HepG2 (cell line): ENCODE measurements around the gene ARHGAP36. TPM values are rescaled to one million over a fixed set of nuclear protein-coding genes. Genes with fewer than 3 reads are reported as not detected.

Experiments
- ATAC-seq: fragments of 200-7000 bp; cut with Tn5 transposase; 3 replicates; pipeline ENCODE4 v1.9.1; 2020; ENCODE audit warnings: mild to moderate bottlenecking, moderate library complexity
- BruUV-seq: library from RNA; stranded (reverse); fragments of 400-500 nt; replicated peaks from 2 replicates; lab custom pipeline; 2021; lab: Mats Ljungman, UMichigan
- CTCF ChIA-PET: fragments of 300-600 bp; formaldehyde crosslinking; extraction: SDS; loops from one replicate; lab custom pipeline; 2021; ENCODE audit warnings: low total read pairs, inconsistent platforms, low intra/inter-chr PET ratio; lab: Yijun Ruan, JAX
- POLR2A ChIA-PET: fragments of 350-600 bp; sonication (Branson Sonifier 250); formaldehyde crosslinking; loops from one replicate; lab custom pipeline; 2020; ENCODE audit warnings: antibody characterized with exemption, inconsistent platforms; lab: Yijun Ruan, JAX
- DNase-seq: peaks from one replicate; pipeline ENCODE4 v3.0.0-alpha.2; 2015; ENCODE audit warnings: low spot score
- FAIRE-seq: peaks from 3 replicates; lab custom pipeline; 2011; peaks lifted over from hg19 to GRCh38; lab: Jason Lieb, UNC
- H2AFZ ChIP-seq: one replicate; pipeline ENCODE4 v1.6.1; 2011; ENCODE audit warnings: low read length, inconsistent platforms
- H3K27ac ChIP-seq: fragments of 300-600 bp; 3 replicates; pipeline ENCODE4 v1.8.0; 2011; ENCODE audit warnings: mixed run types, mild to moderate bottlenecking, mixed read lengths, low read length, inconsistent platforms; ENCODE audit not compliant: insufficient read depth; ENCODE audit errors: extremely low read length
- H3K27me3 ChIP-seq, 2 experiments: fragments of 200-600 bp in 1 of 2; 2 replicates in 1 of 2; 3 replicates in 1 of 2; pipeline versions ENCODE4 v1.6.0 to v1.8.0; 2011; ENCODE audit warnings: low read length in 2 of 2, mild to moderate bottlenecking in 2 of 2, moderate library complexity in 2 of 2, inconsistent platforms in 1 of 2; ENCODE audit not compliant: insufficient read depth in 2 of 2, control insufficient read depth in 1 of 2
- H3K36me3 ChIP-seq, 2 experiments: fragments of 200-600 bp in 1 of 2; replicated peaks in 1 of 2; 2 replicates in 1 of 2; 3 replicates in 1 of 2; pipeline versions ENCODE4 v1.5.1 to v1.8.0; 2011; ENCODE audit warnings: low read length in 2 of 2, inconsistent platforms in 1 of 2; ENCODE audit not compliant: insufficient read depth in 2 of 2, control insufficient read depth in 1 of 2
- H3K4me1 ChIP-seq: 2 replicates; pipeline ENCODE4 v1.5.1; 2012; ENCODE audit warnings: low read length, inconsistent platforms; ENCODE audit not compliant: insufficient read depth
- H3K4me2 ChIP-seq: 2 replicates; pipeline ENCODE4 v1.6.0; 2011; ENCODE audit warnings: low read depth, low read length, inconsistent platforms
- H3K4me3 ChIP-seq, 3 experiments: fragments of 200-600 bp in 1 of 3; sonication (generic), shearing (Covaris generic) in 1 of 3; replicated peaks in 1 of 3; 2 replicates each; pipeline ENCODE4 v1.5.1; 2011 to 2016; ENCODE audit warnings: low read length in 3 of 3, inconsistent platforms in 2 of 3, low read depth in 2 of 3, mild to moderate bottlenecking in 2 of 3, control low read depth in 1 of 3, mixed read lengths in 1 of 3; ENCODE audit not compliant: insufficient read depth in 1 of 3
- H3K79me2 ChIP-seq: one replicate; pipeline ENCODE4 v1.6.1; 2011; ENCODE audit warnings: low read length, inconsistent platforms; ENCODE audit not compliant: insufficient read depth
- H3K9ac ChIP-seq: 2 replicates; pipeline ENCODE4 v1.6.0; 2011; ENCODE audit warnings: mild to moderate bottlenecking, low read depth, low read length, inconsistent platforms; ENCODE audit not compliant: insufficient read depth
- H3K9me3 ChIP-seq: 2 replicates; pipeline ENCODE4 v1.5.1; 2012; ENCODE audit warnings: mild to moderate bottlenecking, low read length
- H4K20me1 ChIP-seq: 2 replicates; pipeline ENCODE4 v1.6.0; 2011; ENCODE audit warnings: inconsistent platforms, mild to moderate bottlenecking, low read length, moderate library complexity; ENCODE audit not compliant: insufficient read depth
- EED ChIP-seq: sonication (generic); formaldehyde crosslinking; IDR thresholded peaks from 2 replicates; pipeline ENCODE4 v1.5.0; 2020; ENCODE audit warnings: mild to moderate bottlenecking, missing genetic modification reagents
- HOXA7 ChIP-seq: sonication (generic); formaldehyde crosslinking; IDR thresholded peaks from 2 replicates; pipeline ENCODE4 v1.8.1; 2022; ENCODE audit warnings: mild to moderate bottlenecking, missing genetic modification reagents, moderate library complexity
- TP53 ChIP-seq: sonication (generic); formaldehyde crosslinking; conservative IDR thresholded peaks from 2 replicates; pipeline ENCODE4 v1.4.0; 2020; ENCODE audit warnings: missing genetic modification reagents
- ZNF839 ChIP-seq: sonication (generic); formaldehyde crosslinking; IDR thresholded peaks from 2 replicates; pipeline ENCODE4 v1.4.0; 2020; ENCODE audit warnings: missing genetic modification reagents, mild to moderate bottlenecking, borderline replicate concordance
- WGBS: methylation state at CpG from one replicate; pipeline ENCODE4 v1.1.6; 2017; ENCODE audit warnings: low lambda C conversion rate; 5-methylcytosine and 5-hydroxymethylcytosine counted together
- in situ Hi-C: cut with HindIII; loops from 2 replicates; pipeline ENCODE4 v1.10.0; 2017; ENCODE audit warnings: low pct_unique_long_range_greater_than_20kb; ENCODE audit not compliant: extremely low pct_ligation_motif_present
- intact Hi-C: fragments of 100-400 bp; cut with micrococcal nuclease; formaldehyde crosslinking; loops from one replicate; pipeline ENCODE4 v1.10.0; 2022; ENCODE audit not compliant: unreplicated experiment
- polyA plus RNA-seq, 8 experiments: library from polyadenylated mRNA; depleted of rRNA in 3 of 8; stranded (reverse) in 7 of 8; unstranded in 1 of 8; fragments of >200 nt; fragmentation: Illumina TruSeq in 4 of 8; extraction: Trizol in 4 of 8; gene quantifications; 2 replicates each; pipeline versions ENCODE4 v1.2.1 to v1.2.3, GENCODE V29; 2011 to 2016; ENCODE audit warnings: low read depth in 4 of 8, missing spikeins in 1 of 8, mixed read lengths in 1 of 8; ENCODE audit not compliant: insufficient read depth in 1 of 8
- total RNA-seq, 5 experiments: library from RNA; depleted of rRNA; stranded (reverse); fragments of >200 nt; fragmentation: Illumina TruSeq; extraction: Trizol; gene quantifications; 2 replicates each; pipeline ENCODE4 v1.2.3, GENCODE V29; 2016; ENCODE audit warnings: low read depth in 1 of 5
- TF ChIP-seq, protein P1 (sequence below): sonication (generic); formaldehyde crosslinking; IDR thresholded peaks from one replicate; pipeline ENCODE4 v1.5.1; 2020; ENCODE audit warnings: mild to moderate bottlenecking, missing genetic modification reagents; ENCODE audit errors: not compliant biosample characterization

The ARHGAP36 gene
- total and polyA plus RNA-seq, 2 of the 13 experiments (the other 11 are each of a cell fraction or from before 2014, with no cell fraction given): not detected

DNA sequence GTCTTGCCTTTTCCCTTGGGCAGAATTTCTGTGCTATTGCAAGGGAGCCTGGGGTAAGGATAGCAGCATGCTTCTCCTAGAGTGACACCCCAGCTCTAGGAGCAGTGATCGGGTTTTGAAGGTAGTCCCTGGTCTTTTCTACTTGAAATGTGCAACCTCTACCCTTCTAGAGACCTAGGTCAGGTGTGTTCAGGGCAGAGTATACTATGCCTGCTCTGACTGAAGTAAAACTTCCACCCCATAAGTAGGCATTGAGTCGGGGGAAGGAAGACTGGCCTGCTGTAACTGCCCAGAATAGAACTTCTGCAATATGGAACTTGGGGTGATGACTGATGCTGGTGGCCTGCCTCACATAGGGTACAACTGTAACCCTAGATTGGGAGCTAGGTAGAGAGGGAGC, 80.9 kb downstream of the ARHGAP36 start:
- Histone ChIP-seq H3K79me2 (no peaks in the 10 kb centered on the region), H3K36me3 (no peaks in the 10 kb centered on the region), H3K9ac (no peak overlapping the region), H2AFZ (no peak overlapping the region), H3K9me3 (no peaks in the 10 kb centered on the region), H3K27ac (no peak overlapping the region), H3K4me1 (no peaks in the 10 kb centered on the region), H3K4me3 (no peak overlapping the region), H3K27me3 (no peaks in the 10 kb centered on the region), H3K4me2 (no peak overlapping the region), H4K20me1 (no peaks in the 10 kb centered on the region)
- intact Hi-C loops (no loop called here), in situ Hi-C loops (no loop called here)
- ATAC-seq: no peak
- FAIRE-seq: no peak
- no peak for DNase-seq
- ChIA-PET CTCF (no interaction called here), POLR2A (no interaction called here)
- BruUV-seq: no TSS peak
- TF ChIP-seq TP53 (CRISPR knock-in tag): no peak
- no peak for TF ChIP-seq EED (CRISPR knock-in tag)
- TF ChIP-seq, protein P1, sequence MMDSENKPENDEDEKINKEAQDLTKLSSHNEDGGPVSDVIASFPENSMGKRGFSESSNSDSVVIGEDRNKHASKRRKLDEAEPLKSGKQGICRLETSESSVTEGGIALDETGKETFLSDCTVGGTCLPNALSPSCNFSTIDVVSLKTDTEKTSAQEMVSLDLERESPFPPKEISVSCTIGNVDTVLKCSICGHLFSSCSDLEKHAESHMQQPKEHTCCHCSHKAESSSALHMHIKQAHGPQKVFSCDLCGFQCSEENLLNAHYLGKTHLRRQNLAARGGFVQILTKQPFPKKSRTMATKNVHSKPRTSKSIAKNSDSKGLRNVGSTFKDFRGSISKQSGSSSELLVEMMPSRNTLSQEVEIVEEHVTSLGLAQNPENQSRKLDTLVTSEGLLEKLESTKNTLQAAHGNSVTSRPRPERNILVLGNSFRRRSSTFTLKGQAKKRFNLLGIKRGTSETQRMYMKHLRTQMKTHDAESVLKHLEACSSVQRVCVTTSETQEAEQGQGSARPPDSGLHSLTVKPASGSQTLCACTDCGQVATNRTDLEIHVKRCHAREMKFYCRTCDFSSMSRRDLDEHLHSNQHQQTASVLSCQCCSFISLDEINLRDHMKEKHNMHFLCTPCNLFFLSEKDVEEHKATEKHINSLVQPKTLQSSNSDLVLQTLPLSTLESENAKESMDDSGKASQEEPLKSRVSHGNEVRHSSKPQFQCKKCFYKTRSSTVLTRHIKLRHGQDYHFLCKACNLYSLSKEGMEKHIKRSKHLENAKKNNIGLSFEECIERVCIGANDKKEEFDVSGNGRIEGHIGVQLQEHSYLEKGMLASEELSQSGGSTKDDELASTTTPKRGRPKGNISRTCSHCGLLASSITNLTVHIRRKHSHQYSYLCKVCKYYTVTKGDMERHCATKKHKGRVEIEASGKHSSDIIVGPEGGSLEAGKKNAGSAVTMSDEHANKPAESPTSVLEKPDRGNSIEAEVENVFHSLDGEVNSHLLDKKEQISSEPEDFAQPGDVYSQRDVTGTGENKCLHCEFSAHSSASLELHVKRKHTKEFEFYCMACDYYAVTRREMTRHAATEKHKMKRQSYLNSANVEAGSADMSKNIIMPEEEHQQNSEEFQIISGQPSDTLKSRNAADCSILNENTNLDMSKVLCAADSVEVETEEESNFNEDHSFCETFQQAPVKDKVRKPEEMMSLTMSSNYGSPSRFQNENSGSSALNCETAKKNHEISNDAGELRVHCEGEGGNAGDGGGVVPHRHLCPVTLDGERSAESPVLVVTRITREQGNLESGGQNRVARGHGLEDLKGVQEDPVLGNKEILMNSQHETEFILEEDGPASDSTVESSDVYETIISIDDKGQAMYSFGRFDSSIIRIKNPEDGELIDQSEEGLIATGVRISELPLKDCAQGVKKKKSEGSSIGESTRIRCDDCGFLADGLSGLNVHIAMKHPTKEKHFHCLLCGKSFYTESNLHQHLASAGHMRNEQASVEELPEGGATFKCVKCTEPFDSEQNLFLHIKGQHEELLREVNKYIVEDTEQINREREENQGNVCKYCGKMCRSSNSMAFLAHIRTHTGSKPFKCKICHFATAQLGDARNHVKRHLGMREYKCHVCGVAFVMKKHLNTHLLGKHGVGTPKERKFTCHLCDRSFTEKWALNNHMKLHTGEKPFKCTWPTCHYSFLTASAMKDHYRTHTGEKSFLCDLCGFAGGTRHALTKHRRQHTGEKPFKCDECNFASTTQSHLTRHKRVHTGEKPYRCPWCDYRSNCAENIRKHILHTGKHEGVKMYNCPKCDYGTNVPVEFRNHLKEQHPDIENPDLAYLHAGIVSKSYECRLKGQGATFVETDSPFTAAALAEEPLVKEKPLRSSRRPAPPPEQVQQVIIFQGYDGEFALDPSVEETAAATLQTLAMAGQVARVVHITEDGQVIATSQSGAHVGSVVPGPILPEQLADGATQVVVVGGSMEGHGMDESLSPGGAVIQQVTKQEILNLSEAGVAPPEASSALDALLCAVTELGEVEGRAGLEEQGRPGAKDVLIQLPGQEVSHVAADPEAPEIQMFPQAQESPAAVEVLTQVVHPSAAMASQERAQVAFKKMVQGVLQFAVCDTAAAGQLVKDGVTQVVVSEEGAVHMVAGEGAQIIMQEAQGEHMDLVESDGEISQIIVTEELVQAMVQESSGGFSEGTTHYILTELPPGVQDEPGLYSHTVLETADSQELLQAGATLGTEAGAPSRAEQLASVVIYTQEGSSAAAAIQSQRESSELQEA (CRISPR knock-in tag): no peak
- no peak for TF ChIP-seq HOXA7 (CRISPR knock-in tag)
- TF ChIP-seq ZNF839: no peak
- WGBS: 50% methylated on average over 2 of the region's 2 CpGs

Other genes starting within 250 kb of the ARHGAP36 start
- gene ENOX2, start 155.1 kb upstream of the ARHGAP36 start, total RNA-seq (2016; rRNA removed; fragmentation: Illumina TruSeq; extraction: Trizol): 8.5 and 17.4 TPM in 2 replicates
- 4.9 and 5.9 TPM in 2 replicates for gene ENOX2, start 155.1 kb upstream of the ARHGAP36 start, polyA plus RNA-seq (2011; rRNA removed)
- 24.8 and 58.7 TPM in 2 replicates for gene IGSF1, start 231.0 kb downstream of the ARHGAP36 start, total RNA-seq (2016; rRNA removed; fragmentation: Illumina TruSeq; extraction: Trizol)
- 108 and 134 TPM in 2 replicates for gene IGSF1, start 231.0 kb downstream of the ARHGAP36 start, polyA plus RNA-seq (2011; rRNA removed)